H1 (cell line): ENCODE results near the gene GSK3B. TPM values are rescaled to one million over a fixed set of nuclear protein-coding genes. Genes with fewer than 3 reads are reported as not detected.

Source experiments
- JUN ChIP-seq: IDR thresholded peaks from 2 replicates; pipeline ENCODE4 v1.6.1; 2011; ENCODE audit warnings: low read depth, mild to moderate bottlenecking, improper control_type of control experiment, low read length
- JUND ChIP-seq: IDR thresholded peaks from 2 replicates; pipeline ENCODE4 v1.6.1; 2011; ENCODE audit warnings: mild to moderate bottlenecking, improper control_type of control experiment, low read length
- KDM4A ChIP-seq: IDR thresholded peaks from one replicate; pipeline ENCODE4 v1.7.1; 2012; ENCODE audit warnings: low read depth, mild to moderate bottlenecking, moderate library complexity, low read length, inconsistent platforms; ENCODE audit not compliant: severe bottlenecking
- NRF1 ChIP-seq: IDR thresholded peaks from 2 replicates; pipeline ENCODE4 v1.6.1; 2011; ENCODE audit warnings: mild to moderate bottlenecking, low read depth, low read length, improper control_type of control experiment
- POLR2A ChIP-seq, 2 experiments: IDR thresholded peaks; 1 replicate in 1 of 2; 2 replicates in 1 of 2; pipeline ENCODE4 v1.6.1; 2011; ENCODE audit warnings: low read depth in 2 of 2, low read length in 2 of 2, mild to moderate bottlenecking in 2 of 2; ENCODE audit errors: control extremely low read depth in 1 of 2
- RBBP5 ChIP-seq: IDR thresholded peaks from 2 replicates; pipeline ENCODE4 v1.7.1; 2012; ENCODE audit warnings: low read depth, mild to moderate bottlenecking, inconsistent platforms, low read length, moderate library complexity, borderline replicate concordance
- SP4 ChIP-seq: IDR thresholded peaks from 2 replicates; pipeline ENCODE4 v1.6.1; 2012; ENCODE audit warnings: low read length, inconsistent platforms
- polyA plus RNA-seq, 7 experiments: library from polyadenylated mRNA; depleted of rRNA in 3 of 7; stranded (reverse) in 5 of 7; unstranded in 2 of 7; fragments of >200 nt in 5 of 7; fragments of 200-250 nt in 2 of 7; gene quantifications; 1 replicate in 5 of 7; 2 replicates in 1 of 7; 4 replicates in 1 of 7; pipeline versions ENCODE4 v1.2.1 to v1.2.3, GENCODE V29; 2011 to 2013; ENCODE audit warnings: missing spikeins in 2 of 7, mixed read lengths in 2 of 7
- total RNA-seq: library from RNA; stranded (reverse); fragmentation: NEBNext Ultra II Directional; extraction: Animal tissue kit (Norgen Biotek cat#: 25700); gene quantifications from 2 replicates; pipeline ENCODE4 v1.2.1, GENCODE V29; 2021

Gene GSK3B
- total and polyA plus RNA-seq, 2 of the 8 experiments (the other 6 are each of a cell fraction or from before 2014, with no cell fraction given) = 24.2 to 50.7 TPM

- TF ChIP-seq SP4 (no peak), JUN (no peak), JUND (no peak), POLR2A (IDR thresholded peaks at IDR 0.05; ENCODE audit: control extremely low read depth in 1 of 2, low read depth in 2 of 2, low read length in 2 of 2) (no peak), NRF1 (no peak), KDM4A (no peak), RBBP5 (no peak)
Observed at GRCh38 chr3:119990888-119991287, 103.4 kb downstream of the GSK3B start (continued).
